GM12801 (cell line): ENCODE results near the gene ARHGEF40.

Experiments used
- CTCF ChIP-seq: IDR thresholded peaks from one replicate; pipeline ENCODE4 v1.5.1; 2011; ENCODE audit warnings: control low read depth; ENCODE audit not compliant: insufficient read length; ENCODE audit errors: extremely low read depth

Gene ARHGEF40

GRCh38 chr14:21098892-21099595 lies 28.9 kb downstream of the ARHGEF40 start:
- TF ChIP-seq CTCF: no peak

- no peak for TF ChIP-seq CTCF
These were observed 29.5 kb downstream of the ARHGEF40 start for GRCh38 chr14:21099596-21099985.

GRCh38 chr14:21100931-21101330 lies 30.8 kb downstream of the ARHGEF40 start, which contains the start of gene TMEM253:
TSS of gene TMEM253 (plus strand) at chr14:21101066. CDS start at chr14:21101344, 278 bp downstream.
- no peak for TF ChIP-seq CTCF

GRCh38 chr14:21101802-21102413 lies 31.8 kb downstream of the ARHGEF40 start:
- TF ChIP-seq CTCF: no peak

- no peak for TF ChIP-seq CTCF
These were observed 32.7 kb downstream of the ARHGEF40 start for GRCh38 chr14:21102521-21103410.

- TF ChIP-seq CTCF: no peak
These were observed 33.3 kb downstream of the ARHGEF40 start for GRCh38 chr14:21103411-21103709.

- TF ChIP-seq CTCF: no peak
These were observed 33.8 kb downstream of the ARHGEF40 start for GRCh38 chr14:21103710-21104447.
